ENCODE measurements around the gene SIRT3.

Gene SIRT3

GRCh38 chr11:270451-271318 lies 34.5 kb upstream of the SIRT3 start:
- DNase-seq, result no peak

GRCh38 chr11:269146-269890 lies 33.2 kb upstream of the SIRT3 start:
- peak; percentile 62 for DNase-seq

- peak; percentile 51 for DNase-seq
Measured at GRCh38 chr11:268716-269145, 32.6 kb upstream of the SIRT3 start.

- DNase-seq, result peak; percentile 74
Measured at GRCh38 chr11:267491-267994, 31.4 kb upstream of the SIRT3 start.

GRCh38 chr11:266676-267439 lies 30.7 kb upstream of the SIRT3 start:
- peak; percentile 43 for DNase-seq

GRCh38 chr11:261624-262023 lies 25.5 kb upstream of the SIRT3 start:
- DNase-seq, result no peak

- no peak for DNase-seq
Measured at GRCh38 chr11:259413-259812, 23.3 kb upstream of the SIRT3 start.

- no peak for DNase-seq
Measured at GRCh38 chr11:257766-258493, 21.8 kb upstream of the SIRT3 start.

- no peak for DNase-seq
Measured at GRCh38 chr11:256952-257737, 21.0 kb upstream of the SIRT3 start.

GRCh38 chr11:255816-256215 lies 19.7 kb upstream of the SIRT3 start:
- DNase-seq, result no peak

- DNase-seq, result no peak
Measured at GRCh38 chr11:255176-255575, 19.0 kb upstream of the SIRT3 start.

- no peak for DNase-seq
Measured at GRCh38 chr11:253886-254270, 17.7 kb upstream of the SIRT3 start.

- DNase-seq, result no peak
Measured at GRCh38 chr11:253160-253885, 17.2 kb upstream of the SIRT3 start.

GRCh38 chr11:252666-253065 lies 16.5 kb upstream of the SIRT3 start:
- no peak for DNase-seq

GRCh38 chr11:251550-251949 lies 15.4 kb upstream of the SIRT3 start:
- no peak for DNase-seq

GRCh38 chr11:250740-251299 lies 14.7 kb upstream of the SIRT3 start:
- peak; percentile 86 for DNase-seq

- no peak for DNase-seq
Measured at GRCh38 chr11:250274-250673, 14.1 kb upstream of the SIRT3 start.

- no peak for DNase-seq
Measured at GRCh38 chr11:249062-249461, 12.9 kb upstream of the SIRT3 start.

GRCh38 chr11:244376-244775 lies 8.2 kb upstream of the SIRT3 start:
- no peak for DNase-seq

GRCh38 chr11:241634-242033 lies 5.5 kb upstream of the SIRT3 start:
- no peak for DNase-seq

- DNase-seq, result no peak
Measured at GRCh38 chr11:240315-240714, 4.2 kb upstream of the SIRT3 start.
